NCI-H82 treated with DMSO at 0.1 percent for 48 hours (cell line): ENCODE data around the gene HNRNPA1.

Experiments used
- DNase-seq: peaks from one replicate; lab custom pipeline; 2025; ENCODE audit not compliant: unreplicated experiment; lab: John Stamatoyannopoulos, UW

Gene HNRNPA1

DNA sequence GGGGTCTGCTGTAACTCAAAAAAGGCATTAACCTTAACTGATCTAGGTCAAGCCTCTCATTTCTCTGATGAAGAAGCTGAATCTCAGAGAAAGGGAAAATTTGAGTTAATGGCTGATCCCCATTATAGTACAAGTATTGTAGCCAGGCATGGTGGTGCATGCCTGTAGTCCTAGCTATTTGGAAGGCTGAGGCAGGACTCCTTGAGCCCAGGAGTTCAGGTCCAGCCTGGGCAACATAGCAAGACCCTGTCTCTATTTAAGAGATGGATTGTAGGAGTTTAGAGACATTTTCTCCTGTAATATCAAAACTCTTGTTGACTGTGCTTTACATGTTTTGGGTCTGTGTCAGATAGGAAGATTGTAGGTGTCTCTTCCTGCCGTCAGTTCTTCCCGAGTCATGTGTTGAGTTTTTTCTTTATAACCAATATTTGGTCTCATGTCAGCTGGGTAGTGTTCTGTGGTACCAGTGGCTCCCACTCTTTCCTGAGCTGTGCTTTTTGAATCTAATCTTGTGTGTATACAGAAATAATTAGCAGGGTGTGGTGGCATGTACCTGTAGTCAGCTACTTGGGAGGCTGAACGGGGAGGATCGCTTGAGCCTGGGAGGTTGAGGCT lies 53.0 kb downstream of the HNRNPA1 start:
- DNase-seq = no peak
